Stimulated activated CD4-positive, alpha-beta T cell treated with anti-CD3 and anti-CD28 coated beads, Interleukin-2, amount 100 ng/mL, for 48 hours (primary cell): ENCODE measurements around the gene ARPC1A.
A peak's percentile ranks its signal among the peaks of the same experiment; 100 is the strongest.
"Not testable (repeated sequence)": the region's sequence is repeated elsewhere in the genome, so short reads cannot be mapped to it uniquely, and the experiment has no call there.

Experiments
- DNase-seq, 2 donors: peaks; one replicate each; pipeline ENCODE4 v3.0.0-alpha.2; 2020

ARPC1A gene

DNA sequence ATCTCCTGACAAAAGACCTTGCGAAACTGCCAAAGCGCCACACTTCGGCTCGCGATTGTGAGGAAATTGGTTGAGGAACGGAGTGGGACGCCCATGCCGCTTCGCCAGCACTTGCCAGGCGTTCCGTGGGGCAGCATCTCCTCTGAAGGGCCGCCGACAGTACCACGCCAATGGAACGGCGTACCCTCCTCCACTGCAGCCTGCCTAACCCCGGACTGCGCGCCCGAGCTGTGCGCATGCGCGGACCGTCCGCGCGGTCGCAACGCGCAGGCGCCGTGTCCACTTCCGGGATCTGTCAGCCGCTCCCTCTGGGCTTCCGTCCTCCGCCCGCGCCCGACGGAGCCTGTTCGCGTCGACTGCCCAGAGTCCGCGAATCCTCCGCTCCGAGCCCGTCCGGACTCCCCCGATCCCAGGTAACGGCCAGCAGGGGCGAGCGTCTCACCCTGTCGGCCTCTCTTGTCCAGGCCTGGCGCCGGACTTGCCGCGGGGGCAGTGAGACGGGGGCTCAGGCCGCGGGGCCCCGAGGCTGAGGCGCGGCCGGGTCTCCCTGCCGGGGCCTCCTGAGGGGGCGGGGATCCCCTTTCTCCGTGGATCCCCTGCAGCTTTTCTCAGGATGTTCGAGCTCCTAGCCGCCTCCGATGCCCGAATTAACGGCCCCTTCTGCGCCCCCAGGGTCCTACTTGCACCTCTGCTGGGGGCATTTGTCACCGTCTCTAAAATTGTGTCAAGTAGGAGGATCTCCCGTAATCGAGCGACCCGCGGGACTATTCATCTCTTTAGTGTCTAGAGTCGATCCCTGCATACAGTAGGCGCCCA lies at the start of gene ARPC1A:
Gene ARPC1A, plus strand, starts transcription at position 307 of the 816 bp plus-strand sequence. CDS start 7,456 bp downstream, outside the sequence.
- DNase-seq: peak; percentile 93

DNA sequence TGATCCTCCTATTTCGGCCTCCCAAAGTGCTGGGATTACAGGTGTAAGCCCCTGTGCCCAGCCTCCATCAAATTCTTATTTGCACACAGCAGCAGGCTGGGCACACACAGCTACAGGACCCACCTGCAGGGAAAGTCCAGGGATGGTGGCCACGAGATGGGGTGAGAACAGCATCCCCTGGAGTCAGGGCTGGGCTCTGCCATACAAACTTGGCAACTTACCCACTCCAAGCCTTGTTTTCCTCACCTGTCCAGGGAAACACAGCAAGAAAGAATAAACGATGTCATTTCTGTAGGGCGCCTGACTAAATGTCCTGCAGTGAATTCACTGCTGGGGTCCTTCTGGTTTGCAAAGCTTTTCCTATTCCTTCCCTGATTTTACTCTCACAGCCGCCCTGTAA lies 47.5 kb upstream of the ARPC1A start:
- DNase-seq: no peak

DNA sequence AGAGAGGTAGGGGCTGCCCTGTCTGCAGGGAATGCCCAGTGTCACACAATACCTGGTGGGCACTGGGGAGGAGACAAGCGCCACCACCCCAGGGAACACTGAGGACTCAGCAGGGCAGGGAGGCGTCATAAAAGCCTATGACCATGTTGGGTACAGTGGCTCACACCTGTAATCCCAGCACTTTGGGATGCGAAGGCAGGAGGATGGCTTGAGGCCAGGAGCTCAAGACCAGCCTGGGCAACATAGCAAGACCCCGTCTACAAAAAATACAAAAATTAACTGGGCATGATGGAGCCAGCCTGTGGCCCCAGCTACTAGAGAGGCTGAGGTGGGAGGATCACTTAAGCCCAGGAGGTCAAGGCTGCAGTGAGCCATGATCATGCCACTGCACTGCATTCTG lies 41.5 kb upstream of the ARPC1A start:
- DNase-seq: not testable (repeated sequence)

- DNase-seq: no peak
These were observed 37.7 kb upstream of the ARPC1A start for GRCh38 chr7:99287779-99288534.

DNA sequence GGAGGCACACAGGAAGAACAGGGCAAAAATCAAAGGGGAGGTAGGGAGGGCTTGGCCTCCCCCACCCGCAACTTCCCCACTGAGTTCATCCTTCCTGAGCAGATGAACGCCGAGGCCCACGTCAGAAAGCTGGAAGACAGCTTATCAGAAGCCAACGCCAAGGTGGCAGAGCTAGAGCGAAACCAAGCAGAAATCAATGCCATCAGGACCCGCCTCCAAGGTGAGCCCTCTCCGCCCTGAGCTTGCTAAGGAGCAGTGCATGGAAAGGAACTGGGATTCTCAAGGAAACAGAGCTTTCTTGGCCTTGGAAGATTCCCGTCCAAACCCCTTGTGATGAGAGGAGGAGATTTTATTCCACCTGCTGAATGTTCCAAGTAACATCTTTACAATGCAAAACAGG lies 36.5 kb upstream of the ARPC1A start:
- DNase-seq: no peak

- DNase-seq: not testable (repeated sequence)
These were observed 35.5 kb upstream of the ARPC1A start for GRCh38 chr7:99290148-99290547.

- no peak for DNase-seq
These were observed 34.6 kb upstream of the ARPC1A start for GRCh38 chr7:99290980-99291607.

- DNase-seq: no peak
These were observed 33.6 kb upstream of the ARPC1A start for GRCh38 chr7:99292127-99292526.

DNA sequence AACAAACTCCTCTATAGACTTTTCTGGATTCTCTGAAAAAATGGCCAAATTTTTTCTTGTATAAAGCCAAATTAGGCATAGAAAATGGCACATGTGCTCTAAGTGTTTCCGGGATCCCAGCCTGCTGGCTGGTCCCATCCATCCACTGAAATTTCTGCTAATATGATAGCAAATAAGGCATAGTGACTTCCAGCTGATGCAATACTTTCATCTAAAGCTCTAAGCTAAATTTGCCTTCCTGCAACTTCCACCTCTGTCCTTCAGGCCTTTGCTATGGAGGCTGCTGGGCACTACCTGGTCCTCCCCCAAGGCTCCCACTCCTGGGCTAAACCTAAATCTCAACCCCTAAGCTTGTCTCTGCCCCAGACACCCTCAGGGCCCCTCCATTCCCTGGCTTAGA lies 32.5 kb upstream of the ARPC1A start:
- no peak for DNase-seq

GRCh38 chr7:99293650-99294049 lies 32.0 kb upstream of the ARPC1A start:
- no peak for DNase-seq

DNA sequence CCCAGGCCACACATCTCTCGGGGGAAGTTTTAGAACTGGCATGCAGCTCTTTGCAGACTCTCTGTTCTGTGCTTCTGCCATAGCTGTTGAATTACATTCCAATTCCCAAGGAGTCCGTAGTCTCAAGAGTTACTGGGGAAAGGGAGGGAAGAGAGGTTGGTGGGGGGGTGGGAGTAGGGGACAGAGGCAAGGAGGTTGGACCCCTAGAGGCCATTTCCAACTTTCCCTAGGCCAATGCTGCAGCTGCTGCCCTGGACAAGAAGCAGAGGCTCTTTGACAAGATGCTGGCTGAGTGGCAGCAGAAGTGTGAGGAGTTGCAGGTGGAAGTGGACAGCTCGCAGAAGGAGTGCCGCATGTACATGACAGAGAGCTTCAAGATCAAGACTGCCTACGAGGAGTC lies 29.2 kb upstream of the ARPC1A start:
- DNase-seq: no peak

DNA sequence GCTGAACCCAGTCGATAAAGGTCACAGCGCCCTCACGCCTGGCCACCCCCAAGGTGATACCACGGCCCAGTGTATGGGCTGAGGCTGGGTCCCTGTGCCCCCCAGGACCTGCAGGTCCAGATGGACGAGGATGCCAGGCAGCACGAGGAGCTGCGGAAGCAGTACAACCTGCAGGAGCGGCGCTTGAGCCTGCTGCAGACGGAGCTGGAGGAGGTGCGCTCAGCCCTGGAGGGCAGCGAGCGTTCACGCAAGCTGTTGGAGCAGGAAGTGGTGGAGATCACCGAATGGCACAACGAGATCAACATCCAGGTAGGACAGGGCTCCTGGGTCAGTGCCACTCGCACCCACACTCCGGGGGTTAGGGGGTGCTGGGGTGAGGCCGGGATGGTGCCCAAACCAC lies 24.2 kb upstream of the ARPC1A start:
- no peak for DNase-seq

- DNase-seq: no peak
These were observed 20.0 kb upstream of the ARPC1A start for GRCh38 chr7:99305473-99306260.

DNA sequence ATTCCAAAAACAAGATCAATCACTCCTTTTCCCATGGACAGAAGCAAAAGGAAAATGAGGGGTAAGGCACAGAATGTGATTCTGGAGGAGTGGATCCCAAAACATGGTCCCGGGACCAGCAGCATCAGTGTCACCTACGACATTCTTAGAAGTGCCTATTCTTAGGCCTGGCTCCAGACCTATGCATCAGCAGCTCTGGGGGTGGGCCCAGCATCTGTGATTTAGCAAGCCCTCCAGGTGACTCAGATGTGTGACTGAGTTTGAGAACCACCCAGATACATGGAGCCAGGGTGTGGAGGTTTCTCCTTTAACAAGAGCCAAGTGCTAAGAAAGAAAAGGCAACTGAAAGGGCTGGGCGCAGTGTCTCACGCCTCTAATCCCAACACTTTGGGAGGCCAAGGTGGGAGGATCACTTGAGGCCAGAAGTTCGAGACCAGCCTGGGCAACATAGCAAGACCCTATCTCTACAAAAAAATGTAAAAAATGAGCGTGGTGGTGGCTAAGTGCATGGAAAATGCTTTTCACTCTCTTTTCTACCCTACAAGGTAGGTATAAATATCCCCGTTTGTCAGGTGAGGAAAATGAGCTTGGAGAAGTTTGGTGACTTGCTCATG lies 17.1 kb upstream of the ARPC1A start:
- no peak for DNase-seq

GRCh38 chr7:99309111-99309510 lies 16.6 kb upstream of the ARPC1A start:
- no peak for DNase-seq

- DNase-seq: no peak
These were observed 15.7 kb upstream of the ARPC1A start for GRCh38 chr7:99310004-99310403.

GRCh38 chr7:99311702-99312101 lies 14.0 kb upstream of the ARPC1A start:
- DNase-seq: no peak

GRCh38 chr7:99312316-99313203 lies 13.1 kb upstream of the ARPC1A start:
- peak; percentile 74 to 77 for DNase-seq

GRCh38 chr7:99313204-99313573 lies 12.5 kb upstream of the ARPC1A start:
- DNase-seq: no peak

GRCh38 chr7:99314504-99314903 lies 11.2 kb upstream of the ARPC1A start:
- DNase-seq: peak in 1 of 2 donors; percentile 37

DNA sequence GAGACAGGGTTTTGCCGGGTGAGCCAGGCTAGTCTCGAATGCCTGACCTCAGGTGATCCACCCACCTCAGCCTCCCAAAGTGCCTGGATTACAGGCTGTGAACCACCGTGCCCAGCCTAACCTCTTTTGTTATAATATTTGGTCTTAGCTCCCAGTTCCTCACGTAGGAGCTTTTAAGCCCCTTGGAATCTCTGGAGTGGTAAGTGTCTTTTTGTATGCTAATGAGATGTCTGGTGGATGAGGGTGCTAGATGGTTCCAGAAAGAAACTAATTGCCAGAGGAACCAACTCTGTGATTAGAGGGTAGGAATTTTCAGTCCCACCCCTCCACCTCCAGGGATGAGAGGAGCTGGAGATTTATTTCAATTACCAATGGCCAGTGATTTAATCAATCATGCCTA lies 5.3 kb upstream of the ARPC1A start:
- DNase-seq: no peak
